A549 (cell line): ENCODE data around the gene GARNL3. TPM values are rescaled to one million over a fixed set of nuclear protein-coding genes. Genes with fewer than 3 reads are reported as not detected.

Experiments
- ATAC-seq, 2 experiments: fragments of 200-7000 bp in 1 of 2; fragments of >200 bp in 1 of 2; cut with Nextera tagmentation in 1 of 2; cut with Tn5 transposase in 1 of 2; 3 replicates each; pipeline versions ENCODE4 v1.8.0 to v1.9.1; 2018 to 2020; ENCODE audit warnings: mild to moderate bottlenecking in 1 of 2, moderate library complexity in 1 of 2
- CTCF ChIA-PET: fragments of 300-600 bp; sonication (Branson Sonifier 250); formaldehyde crosslinking; extraction: SDS; loops from one replicate; lab custom pipeline; 2021; ENCODE audit warnings: antibody characterized with exemption, inconsistent platforms; lab: Yijun Ruan, JAX
- POLR2A ChIA-PET: fragments of 350-600 bp; formaldehyde crosslinking; extraction: SDS; loops from one replicate; lab custom pipeline; 2021; ENCODE audit warnings: antibody characterized with exemption, inconsistent platforms; lab: Yijun Ruan, JAX
- DNase-seq, 2 experiments: peaks; one replicate each; pipeline versions ENCODE4 v3.0.0 to v3.0.0-alpha.2; 2011 to 2016; ENCODE audit warnings: low read depth in 1 of 2, low spot score in 1 of 2
- FAIRE-seq: peaks from 2 replicates; lab custom pipeline; 2011; peaks lifted over from hg19 to GRCh38; lab: Jason Lieb, UNC
- H3K27ac ChIP-seq, 2 experiments: fragments of >200 bp; sonication (Bioruptor Twin); formaldehyde crosslinking; 3 replicates each; pipeline ENCODE4 v1.5.1; 2016 to 2017
- H3K4me1 ChIP-seq: fragments of >200 bp; sonication (Bioruptor Twin); formaldehyde crosslinking; 3 replicates; pipeline ENCODE4 v1.6.1; 2016
- H3K4me2 ChIP-seq: fragments of >200 bp; sonication (Bioruptor Twin); formaldehyde crosslinking; 3 replicates; pipeline ENCODE4 v1.6.1; 2016
- H3K4me3 ChIP-seq: fragments of >200 bp; sonication (Bioruptor Twin); formaldehyde crosslinking; 3 replicates; pipeline ENCODE4 v1.5.1; 2016
- H3K9me3 ChIP-seq: fragments of >200 bp; sonication (Bioruptor Twin); formaldehyde crosslinking; 3 replicates; pipeline ENCODE4 v1.6.1; 2016
- BHLHE40 ChIP-seq: IDR thresholded peaks from 2 replicates; pipeline ENCODE4 v1.6.1; 2012; ENCODE audit warnings: low read depth, low read length, inconsistent platforms
- CBX8 ChIP-seq: fragments of 200-600 bp; sonication (generic); IDR thresholded peaks from 2 replicates; pipeline ENCODE4 v1.6.1; 2016
- CEBPB ChIP-seq, 2 experiments: fragments of >200 bp in 1 of 2; sonication (Bioruptor Twin) in 1 of 2; formaldehyde crosslinking in 1 of 2; IDR thresholded peaks; 2 replicates each; pipeline ENCODE4 v1.6.1; 2012 to 2016
- EHMT2 ChIP-seq: fragments of 200-600 bp; sonication (generic); IDR thresholded peaks from 2 replicates; pipeline ENCODE4 v1.6.1; 2016; ENCODE audit warnings: antibody characterized with exemption, low read depth, mild to moderate bottlenecking, moderate library complexity
- EP300 ChIP-seq, 2 experiments: fragments of >200 bp; sonication (Bioruptor Twin); formaldehyde crosslinking; IDR thresholded peaks; 2 replicates in 1 of 2; 3 replicates in 1 of 2; pipeline ENCODE4 v1.6.1; 2016 to 2017
- ESRRA ChIP-seq: fragments of 150-350 bp; IDR thresholded peaks from 2 replicates; pipeline ENCODE4 v1.6.1; 2014; ENCODE audit warnings: mild to moderate bottlenecking, low read length, borderline replicate concordance
- FOSB ChIP-seq: fragments of 250-450 bp; sonication (Bioruptor Pico); IDR thresholded peaks from 2 replicates; pipeline ENCODE4 v1.5.0; 2020; ENCODE audit warnings: mild to moderate bottlenecking, moderate library complexity
- HDAC2 ChIP-seq: fragments of 200-600 bp; sonication (generic); IDR thresholded peaks from 2 replicates; pipeline ENCODE4 v1.6.1; 2016
- HEYL ChIP-seq: fragments of 250-450 bp; sonication (Bioruptor Pico); IDR thresholded peaks from 2 replicates; pipeline ENCODE4 v1.8.0; 2021; ENCODE audit warnings: mild to moderate bottlenecking, moderate library complexity
- HOXA7 ChIP-seq: fragments of 250-450 bp; sonication (Bioruptor Pico); IDR thresholded peaks from 2 replicates; pipeline ENCODE4 v1.5.0; 2020; ENCODE audit warnings: mild to moderate bottlenecking, moderate library complexity
- HOXB5 ChIP-seq: fragments of 250-450 bp; sonication (Bioruptor Pico); IDR thresholded peaks from 2 replicates; pipeline ENCODE4 v1.5.0; 2020; ENCODE audit warnings: mild to moderate bottlenecking, moderate library complexity
- JUNB ChIP-seq: fragments of >200 bp; sonication (Bioruptor Twin); formaldehyde crosslinking; IDR thresholded peaks from 2 replicates; pipeline ENCODE4 v1.6.1; 2016
- KDM1A ChIP-seq: fragments of 200-600 bp; sonication (generic); IDR thresholded peaks from 2 replicates; pipeline ENCODE4 v1.6.1; 2016; ENCODE audit warnings: low read depth, mild to moderate bottlenecking
- NFE2L2 ChIP-seq: fragments of 150-350 bp; conservative IDR thresholded peaks from 2 replicates; pipeline ENCODE4 v1.6.1; 2014; ENCODE audit warnings: low read length
- NR3C1 ChIP-seq: fragments of >200 bp; sonication (Bioruptor Twin); formaldehyde crosslinking; IDR thresholded peaks from 3 replicates; pipeline ENCODE4 v1.6.1; 2017
- PHF8 ChIP-seq: fragments of 200-600 bp; sonication (generic); IDR thresholded peaks from 2 replicates; pipeline ENCODE4 v1.6.1; 2016; ENCODE audit warnings: low read depth, mild to moderate bottlenecking, antibody characterized with exemption, moderate library complexity, borderline replicate concordance
- POLR2A ChIP-seq: IDR thresholded peaks from 2 replicates; pipeline ENCODE4 v1.6.1; 2012; ENCODE audit warnings: mild to moderate bottlenecking, low read length
- TP53 ChIP-seq: fragments of 250-450 bp; sonication (Bioruptor Pico); IDR thresholded peaks from 2 replicates; pipeline ENCODE4 v1.5.0; 2021; ENCODE audit warnings: mild to moderate bottlenecking, moderate library complexity
- ZFP36 ChIP-seq: fragments of 450-650 bp; IDR thresholded peaks from 2 replicates; pipeline ENCODE4 v1.6.1; 2014; ENCODE audit warnings: borderline replicate concordance; ENCODE audit not compliant: partially characterized antibody
- ZNF302 ChIP-seq: fragments of 250-450 bp; sonication (Bioruptor Pico); IDR thresholded peaks from 2 replicates; pipeline ENCODE4 v1.9.0; 2021; ENCODE audit warnings: inconsistent platforms, mild to moderate bottlenecking, moderate library complexity
- WGBS: methylation state at CpG from one replicate; pipeline ENCODE4 v1.1.6; 2017; ENCODE audit errors: missing lambda C conversion rate; 5-methylcytosine and 5-hydroxymethylcytosine counted together
- polyA plus RNA-seq, 4 experiments: library from polyadenylated mRNA; depleted of rRNA in 3 of 4; stranded (reverse); fragments of >200 nt; fragmentation: RNase III in 1 of 4; extraction: RNeasy Plus Mini Kit Qiagen cat#74134 plus additional on column Dnase treatment in 1 of 4; gene quantifications; 2 replicates in 3 of 4; 3 replicates in 1 of 4; pipeline ENCODE4 v1.2.3, GENCODE V29; 2011 to 2017
- TF ChIP-seq, protein P1 (sequence below): fragments of 200-600 bp; sonication (generic); IDR thresholded peaks from 2 replicates; pipeline ENCODE4 v1.6.1; 2016; ENCODE audit warnings: antibody characterized with exemption, mild to moderate bottlenecking, moderate library complexity
- TF ChIP-seq, protein P2 (sequence below): IDR thresholded peaks from 2 replicates; pipeline ENCODE4 v1.6.1; 2012
- TF ChIP-seq, protein P3 (sequence below): fragments of 150-350 bp; IDR thresholded peaks from 2 replicates; pipeline ENCODE4 v1.6.1; 2014; ENCODE audit warnings: low read depth, mild to moderate bottlenecking, low read length

The GARNL3 gene
- polyA plus RNA-seq, 2 of the 4 experiments (the other 2 are of a cell fraction): 2.9 to 5.1 TPM

DNA sequence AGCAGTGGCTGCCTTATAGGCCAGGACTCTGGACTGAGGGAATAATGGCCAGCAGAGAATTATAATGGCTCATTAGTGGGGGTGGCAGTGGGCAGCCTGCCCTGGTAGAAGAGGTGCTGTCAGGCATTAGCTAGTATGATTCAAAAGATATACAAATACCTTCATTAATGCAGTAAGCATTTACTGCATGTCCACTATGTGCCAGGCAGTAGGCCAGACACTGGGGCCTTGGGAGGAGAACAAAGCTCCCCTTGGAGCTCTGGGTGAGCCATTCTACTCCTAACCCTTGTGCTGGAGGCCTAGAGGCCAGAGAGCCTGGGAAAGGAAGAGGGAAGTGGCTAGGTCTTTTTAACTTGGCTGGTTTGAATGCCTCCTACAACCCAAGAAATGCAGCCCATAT, 2.0 kb upstream of the GARNL3 start:
- ChIA-PET POLR2A (no interaction called here), CTCF (interaction anchor here (0.8 to 3.2 kb wide), 5 partner anchors 10 to 82 kb away, joined by 3 to 14 read pairs (median 3); no protein-coding TSS in a partner anchor)
- FAIRE-seq (no peak), DNase-seq (no peak), ATAC-seq (no peak)
- TF ChIP-seq, protein P1, sequence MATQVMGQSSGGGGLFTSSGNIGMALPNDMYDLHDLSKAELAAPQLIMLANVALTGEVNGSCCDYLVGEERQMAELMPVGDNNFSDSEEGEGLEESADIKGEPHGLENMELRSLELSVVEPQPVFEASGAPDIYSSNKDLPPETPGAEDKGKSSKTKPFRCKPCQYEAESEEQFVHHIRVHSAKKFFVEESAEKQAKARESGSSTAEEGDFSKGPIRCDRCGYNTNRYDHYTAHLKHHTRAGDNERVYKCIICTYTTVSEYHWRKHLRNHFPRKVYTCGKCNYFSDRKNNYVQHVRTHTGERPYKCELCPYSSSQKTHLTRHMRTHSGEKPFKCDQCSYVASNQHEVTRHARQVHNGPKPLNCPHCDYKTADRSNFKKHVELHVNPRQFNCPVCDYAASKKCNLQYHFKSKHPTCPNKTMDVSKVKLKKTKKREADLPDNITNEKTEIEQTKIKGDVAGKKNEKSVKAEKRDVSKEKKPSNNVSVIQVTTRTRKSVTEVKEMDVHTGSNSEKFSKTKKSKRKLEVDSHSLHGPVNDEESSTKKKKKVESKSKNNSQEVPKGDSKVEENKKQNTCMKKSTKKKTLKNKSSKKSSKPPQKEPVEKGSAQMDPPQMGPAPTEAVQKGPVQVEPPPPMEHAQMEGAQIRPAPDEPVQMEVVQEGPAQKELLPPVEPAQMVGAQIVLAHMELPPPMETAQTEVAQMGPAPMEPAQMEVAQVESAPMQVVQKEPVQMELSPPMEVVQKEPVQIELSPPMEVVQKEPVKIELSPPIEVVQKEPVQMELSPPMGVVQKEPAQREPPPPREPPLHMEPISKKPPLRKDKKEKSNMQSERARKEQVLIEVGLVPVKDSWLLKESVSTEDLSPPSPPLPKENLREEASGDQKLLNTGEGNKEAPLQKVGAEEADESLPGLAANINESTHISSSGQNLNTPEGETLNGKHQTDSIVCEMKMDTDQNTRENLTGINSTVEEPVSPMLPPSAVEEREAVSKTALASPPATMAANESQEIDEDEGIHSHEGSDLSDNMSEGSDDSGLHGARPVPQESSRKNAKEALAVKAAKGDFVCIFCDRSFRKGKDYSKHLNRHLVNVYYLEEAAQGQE: no peak
- TF ChIP-seq HOXA7 (CRISPR knock-in tag) (no peak), EHMT2 (no peak), ESRRA (no peak), CBX8 (no peak)
- TF ChIP-seq, protein P2, sequence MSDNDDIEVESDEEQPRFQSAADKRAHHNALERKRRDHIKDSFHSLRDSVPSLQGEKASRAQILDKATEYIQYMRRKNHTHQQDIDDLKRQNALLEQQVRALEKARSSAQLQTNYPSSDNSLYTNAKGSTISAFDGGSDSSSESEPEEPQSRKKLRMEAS: no peak
- Histone ChIP-seq H3K4me1 (no peaks in the 10 kb centered on the region), H3K27ac (no peak overlapping the region), H3K4me2 (no peak overlapping the region), H3K9me3 (no peaks in the 10 kb centered on the region), H3K4me3 (no peak overlapping the region)

DNA sequence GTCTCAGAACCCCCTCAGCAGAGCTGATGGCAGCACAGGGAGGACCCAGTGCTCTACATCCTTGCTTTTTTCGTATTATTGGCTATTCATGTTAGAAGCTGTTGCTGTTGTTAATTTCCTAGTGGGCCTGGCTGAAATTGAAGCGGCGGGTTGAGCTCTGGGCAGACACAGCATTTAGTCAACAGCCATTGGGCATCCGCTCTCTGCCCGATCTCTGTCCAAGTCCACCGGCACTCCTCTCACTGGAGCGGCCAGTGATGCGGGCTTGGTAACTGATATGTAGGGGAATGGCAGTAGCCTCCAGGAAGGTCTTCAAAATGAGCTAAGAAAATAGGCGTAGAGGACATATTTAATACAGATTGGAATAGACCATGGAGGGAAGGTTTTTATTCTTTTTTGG, 1.3 kb upstream of the GARNL3 start:
- ChIA-PET CTCF (interaction anchor here (0.8 to 3.2 kb wide), 5 partner anchors 10 to 82 kb away, joined by 3 to 14 read pairs (median 3); no protein-coding TSS in a partner anchor), POLR2A (no interaction called here)
- WGBS: 94% methylated on average over 9 of the region's 9 CpGs
- DNase-seq (no peak), FAIRE-seq (no peak)
- H3K4me2 ChIP-seq: no peak overlapping the region
- TF ChIP-seq BHLHE40 (no peak), EP300 (IDR thresholded peaks at IDR 0.05) (no peak), NR3C1 (no peak), HOXB5 (CRISPR knock-in tag) (no peak), HDAC2 (no peak), NFE2L2 (no peak), FOSB (CRISPR knock-in tag) (no peak), TP53 (no peak), PHF8 (no peak), CEBPB (IDR thresholded peaks at IDR 0.05) (no peak), HEYL (no peak), ESRRA (no peak), JUNB (no peak), KDM1A (no peak), POLR2A (no peak), ZNF302 (CRISPR knock-in tag) (no peak), ZFP36 (no peak)
- TF ChIP-seq, protein P1: no peak
- TF ChIP-seq, protein P3, sequence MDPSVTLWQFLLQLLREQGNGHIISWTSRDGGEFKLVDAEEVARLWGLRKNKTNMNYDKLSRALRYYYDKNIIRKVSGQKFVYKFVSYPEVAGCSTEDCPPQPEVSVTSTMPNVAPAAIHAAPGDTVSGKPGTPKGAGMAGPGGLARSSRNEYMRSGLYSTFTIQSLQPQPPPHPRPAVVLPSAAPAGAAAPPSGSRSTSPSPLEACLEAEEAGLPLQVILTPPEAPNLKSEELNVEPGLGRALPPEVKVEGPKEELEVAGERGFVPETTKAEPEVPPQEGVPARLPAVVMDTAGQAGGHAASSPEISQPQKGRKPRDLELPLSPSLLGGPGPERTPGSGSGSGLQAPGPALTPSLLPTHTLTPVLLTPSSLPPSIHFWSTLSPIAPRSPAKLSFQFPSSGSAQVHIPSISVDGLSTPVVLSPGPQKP: no peak
- TF ChIP-seq, protein P2: no peak
- TF ChIP-seq, all 56 proteins: peak for 0
- no peak overlapping the region for H3K27ac ChIP-seq
- no peaks in the 10 kb centered on the region for H3K9me3 ChIP-seq
- no peak for ATAC-seq
- H3K4me1 ChIP-seq: no peaks in the 10 kb centered on the region
- no peak overlapping the region for H3K4me3 ChIP-seq
